Liver (tissue), 9 donors: ENCODE results near the gene PLK2. TPM values are rescaled to one million over a fixed set of nuclear protein-coding genes. Genes with fewer than 3 reads are reported as not detected.

ENCODE experiments used
- DNase-seq: peaks from one replicate; pipeline ENCODE4 v3.0.0-alpha.2; 2017; ENCODE audit warnings: low spot score
- H3K27ac ChIP-seq, 2 donors: one replicate each; pipeline ENCODE4 v1.7.0; 2013; ENCODE audit warnings: inconsistent platforms in 2 of 2, low read length in 2 of 2, control low read depth in 1 of 2, low read depth in 1 of 2, mild to moderate bottlenecking in 1 of 2
- H3K27me3 ChIP-seq, 4 donors: one replicate each; pipeline versions ENCODE4 v1.6.1 to v1.7.0; 2013; ENCODE audit warnings: low read length in 3 of 4, inconsistent platforms in 1 of 4, mild to moderate bottlenecking in 1 of 4, moderate library complexity in 1 of 4; ENCODE audit not compliant: control insufficient read depth in 4 of 4, insufficient read depth in 4 of 4
- H3K36me3 ChIP-seq, 4 donors: one replicate each; pipeline versions ENCODE4 v1.6.1 to v1.7.0; 2013; ENCODE audit warnings: low read length in 3 of 4, mild to moderate bottlenecking in 3 of 4, low read depth in 1 of 4, moderate library complexity in 1 of 4; ENCODE audit not compliant: control insufficient read depth in 4 of 4, insufficient read depth in 3 of 4
- H3K4me1 ChIP-seq, 4 donors: one replicate each; pipeline versions ENCODE4 v1.6.1 to v1.7.0; 2013; ENCODE audit warnings: low read length in 3 of 4, mild to moderate bottlenecking in 3 of 4, moderate library complexity in 1 of 4; ENCODE audit not compliant: control insufficient read depth in 4 of 4, insufficient read depth in 4 of 4
- H3K4me3 ChIP-seq, 3 donors: one replicate each; pipeline versions ENCODE4 v1.6.1 to v1.7.0; 2013; ENCODE audit warnings: low read length in 3 of 3, control low read depth in 1 of 3, low read depth in 1 of 3, mild to moderate bottlenecking in 1 of 3
- H3K9ac ChIP-seq, 2 donors: one replicate each; pipeline ENCODE4 v1.7.0; 2013; ENCODE audit warnings: low read length in 2 of 2, mild to moderate bottlenecking in 2 of 2, moderate library complexity in 2 of 2, control low read depth in 1 of 2, low read depth in 1 of 2
- H3K9me3 ChIP-seq, 4 donors: one replicate each; pipeline versions ENCODE4 v1.6.1 to v1.7.0; 2013; ENCODE audit warnings: low read length in 3 of 4; ENCODE audit not compliant: control insufficient read depth in 4 of 4
- ATF3 ChIP-seq: IDR thresholded peaks from 2 replicates; pipeline ENCODE4 v1.6.1; 2016; ENCODE audit warnings: antibody characterized with exemption
- EGR1 ChIP-seq, 2 donors: IDR thresholded peaks; 2 replicates each; pipeline ENCODE4 v1.6.1; 2016 to 2018; ENCODE audit warnings: antibody characterized with exemption in 2 of 2, low read depth in 2 of 2
- FOXA1 ChIP-seq: IDR thresholded peaks from 2 replicates; pipeline ENCODE4 v1.6.1; 2016; ENCODE audit warnings: antibody characterized with exemption
- FOXA2 ChIP-seq: IDR thresholded peaks from 2 replicates; pipeline ENCODE4 v1.6.1; 2016; ENCODE audit warnings: antibody characterized with exemption
- HNF4A ChIP-seq, 2 donors: conservative IDR thresholded peaks; 2 replicates each; pipeline ENCODE4 v1.6.1; 2016; ENCODE audit warnings: antibody characterized with exemption in 2 of 2, mild to moderate bottlenecking in 2 of 2
- HNF4G ChIP-seq: IDR thresholded peaks from 2 replicates; pipeline ENCODE4 v1.6.1; 2016; ENCODE audit warnings: antibody characterized with exemption
- MAX ChIP-seq: IDR thresholded peaks from 2 replicates; pipeline ENCODE4 v1.6.1; 2016; ENCODE audit warnings: antibody characterized with exemption
- REST ChIP-seq: IDR thresholded peaks from 2 replicates; pipeline ENCODE4 v1.6.1; 2016; ENCODE audit warnings: antibody characterized with exemption, mild to moderate bottlenecking
- RXRA ChIP-seq, 2 donors: IDR thresholded peaks; 2 replicates each; pipeline ENCODE4 v1.6.1; 2017 to 2018; ENCODE audit warnings: antibody characterized with exemption in 2 of 2, mild to moderate bottlenecking in 1 of 2
- YY1 ChIP-seq: IDR thresholded peaks from 2 replicates; pipeline ENCODE4 v1.6.1; 2016; ENCODE audit warnings: antibody characterized with exemption, mild to moderate bottlenecking
- ZBTB33 ChIP-seq: IDR thresholded peaks from 2 replicates; pipeline ENCODE4 v1.6.1; 2016; ENCODE audit warnings: antibody characterized with exemption
- WGBS: extraction: QIAGEN DNeasy Blood & Tissue Kit; methylation state at CpG from one replicate; pipeline ENCODE4 v1.1.7; 2013; 5-methylcytosine and 5-hydroxymethylcytosine counted together
- polyA plus RNA-seq, 2 donors: library from polyadenylated mRNA; stranded (reverse) in 1 of 2; unstranded in 1 of 2; fragments of 200-250 nt in 1 of 2; fragments of >200 nt in 1 of 2; fragmentation: Nextera tagmentation in 1 of 2; extraction: Ambion mirVana in 1 of 2; gene quantifications; one replicate each; pipeline versions ENCODE4 v1.2.1 to v1.2.3, GENCODE V29; 2013 to 2015
- total RNA-seq, 2 donors: library from RNA; depleted of rRNA; stranded (reverse); fragments of >200 nt; gene quantifications; one replicate each; pipeline ENCODE4 v1.2.3, GENCODE V29; 2014
- donor health status: healthy.
- donor health status: healthy.
- donor health status: healthy.
- donor health status: healthy.
- donor health status: healthy.

PLK2 gene
- total and polyA plus RNA-seq, 4 donors, result 5.9 to 39.5 (median 22.3) TPM

GRCh38 chr5:58454025-58454424 is 5.9 kb downstream of the PLK2 start:
- no peak for DNase-seq
- H3K4me3 ChIP-seq, result no peak overlapping the region
- H3K27me3 ChIP-seq, result no peaks in the 10 kb centered on the region
- H3K36me3 ChIP-seq, result peaks cover 1 to 57% (median 37%) of the 10 kb centered on the region in 4 donors
- TF ChIP-seq HNF4A (conservative IDR thresholded peaks at IDR 0.05) (peak; percentile 9 to 12), HNF4G (no peak)
- H3K9me3 ChIP-seq, result no peaks in the 10 kb centered on the region
- peaks cover 0 to 7% (median 3%) of the 10 kb centered on the region in 4 donors for H3K4me1 ChIP-seq
- WGBS, result 88% methylated on average over 1 of the region's 1 CpG
- no peak overlapping the region for H3K27ac ChIP-seq
- no peak overlapping the region for H3K9ac ChIP-seq

GRCh38 chr5:58453306-58453705 is 6.6 kb downstream of the PLK2 start:
- Histone ChIP-seq H3K4me1 (peaks cover 0 to 5% (median 2%) of the 10 kb centered on the region in 4 donors), H3K9ac (no peak overlapping the region), H3K9me3 (no peaks in the 10 kb centered on the region), H3K4me3 (no peak overlapping the region), H3K36me3 (peaks cover 1 to 57% (median 37%) of the 10 kb centered on the region in 4 donors), H3K27me3 (no peaks in the 10 kb centered on the region), H3K27ac (no peak overlapping the region)
- TF ChIP-seq REST (no peak), HNF4A (conservative IDR thresholded peaks at IDR 0.05) (no peak)
- DNase-seq, result no peak

- H3K9ac ChIP-seq, result no peak overlapping the region
- H3K9me3 ChIP-seq, result no peaks in the 10 kb centered on the region
- peaks cover 1 to 57% (median 36%) of the 10 kb centered on the region in 4 donors for H3K36me3 ChIP-seq
- H3K27me3 ChIP-seq, result no peaks in the 10 kb centered on the region
- peaks cover 0 to 2% (median 0%) of the 10 kb centered on the region in 4 donors for H3K4me1 ChIP-seq
- 91% methylated on average over 3 of the region's 3 CpGs for WGBS
- TF ChIP-seq ATF3 (no peak), ZBTB33 (no peak), YY1 (no peak), FOXA1 (no peak), MAX (no peak), EGR1 (IDR thresholded peaks at IDR 0.05; ENCODE audit: low read depth in 2 of 2) (no peak), HNF4G (no peak), RXRA (IDR thresholded peaks at IDR 0.05) (no peak), FOXA2 (no peak), REST (no peak)
- H3K4me3 ChIP-seq, result no peak overlapping the region
- DNase-seq, result no peak
- H3K27ac ChIP-seq, result no peak overlapping the region
Observed at GRCh38 chr5:58452566-58453258, 7.2 kb downstream of the PLK2 start.
